NCI-H2196 treated with DMSO at 0.1 percent for 48 hours (cell line): ENCODE results near the gene GALK1.
"Not testable (repeated sequence)": the region's sequence is repeated elsewhere in the genome, so short reads cannot be mapped to it uniquely, and the experiment has no call there.

ENCODE experiments used
- DNase-seq: peaks from one replicate; lab custom pipeline; 2025; ENCODE audit not compliant: unreplicated experiment; lab: John Stamatoyannopoulos, UW

Gene GALK1

DNA sequence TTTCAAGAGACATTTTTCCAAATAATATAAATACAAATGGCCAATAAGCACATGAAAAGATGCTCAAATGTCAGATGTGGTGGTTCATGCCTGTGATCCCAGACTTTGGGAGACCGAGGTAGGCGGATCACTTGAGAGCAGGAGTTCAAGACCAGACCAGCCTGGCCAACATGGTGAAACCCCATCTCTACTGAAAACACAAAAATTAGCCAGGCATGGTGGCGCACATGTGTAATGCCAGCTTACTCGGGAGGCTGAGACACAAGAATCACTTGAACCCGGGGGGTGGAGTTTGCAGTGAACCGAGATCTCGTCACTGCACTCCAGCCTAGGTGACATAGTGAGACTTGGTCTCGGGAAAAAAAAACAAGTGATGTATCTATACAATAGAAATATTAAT, 2.9 kb upstream of the GALK1 start:
- DNase-seq: no peak

DNA sequence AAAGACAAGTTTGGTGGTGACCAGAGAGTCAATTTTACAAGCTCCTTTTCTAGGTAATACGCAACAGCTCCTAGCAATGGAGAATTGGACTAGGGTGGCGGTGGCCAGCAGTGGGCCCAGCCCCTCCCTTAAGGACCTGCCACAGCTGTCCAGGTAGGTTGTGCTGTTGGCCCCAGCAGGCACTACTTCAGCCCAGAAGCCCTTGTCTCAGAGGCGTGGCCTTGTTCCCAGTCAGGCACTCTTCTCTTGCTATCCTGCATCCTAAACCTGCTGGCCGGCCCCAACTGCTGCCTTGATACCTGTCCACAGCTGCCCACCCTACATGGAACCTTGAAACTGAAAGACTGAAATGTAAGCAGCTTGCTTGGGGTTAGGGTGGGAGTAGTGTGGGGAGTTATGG, 989 bp upstream of the GALK1 start:
- no peak for DNase-seq

DNA sequence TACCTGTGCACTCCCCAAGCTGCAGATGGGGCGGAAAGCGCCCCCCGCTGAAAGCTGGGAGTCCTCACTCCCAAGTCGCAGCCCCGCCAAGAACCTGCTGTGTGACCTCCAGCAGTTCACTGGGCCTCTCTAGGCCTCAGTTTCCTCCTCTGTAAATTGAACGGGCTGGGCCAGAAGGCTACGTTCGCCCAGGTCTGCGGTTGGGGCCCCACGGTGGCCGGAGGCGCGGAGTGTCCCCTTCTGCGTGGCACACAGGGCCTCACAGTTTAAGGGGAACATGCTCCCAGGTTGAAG, 628 bp downstream of the GALK1 start:
- DNase-seq: no peak

DNA sequence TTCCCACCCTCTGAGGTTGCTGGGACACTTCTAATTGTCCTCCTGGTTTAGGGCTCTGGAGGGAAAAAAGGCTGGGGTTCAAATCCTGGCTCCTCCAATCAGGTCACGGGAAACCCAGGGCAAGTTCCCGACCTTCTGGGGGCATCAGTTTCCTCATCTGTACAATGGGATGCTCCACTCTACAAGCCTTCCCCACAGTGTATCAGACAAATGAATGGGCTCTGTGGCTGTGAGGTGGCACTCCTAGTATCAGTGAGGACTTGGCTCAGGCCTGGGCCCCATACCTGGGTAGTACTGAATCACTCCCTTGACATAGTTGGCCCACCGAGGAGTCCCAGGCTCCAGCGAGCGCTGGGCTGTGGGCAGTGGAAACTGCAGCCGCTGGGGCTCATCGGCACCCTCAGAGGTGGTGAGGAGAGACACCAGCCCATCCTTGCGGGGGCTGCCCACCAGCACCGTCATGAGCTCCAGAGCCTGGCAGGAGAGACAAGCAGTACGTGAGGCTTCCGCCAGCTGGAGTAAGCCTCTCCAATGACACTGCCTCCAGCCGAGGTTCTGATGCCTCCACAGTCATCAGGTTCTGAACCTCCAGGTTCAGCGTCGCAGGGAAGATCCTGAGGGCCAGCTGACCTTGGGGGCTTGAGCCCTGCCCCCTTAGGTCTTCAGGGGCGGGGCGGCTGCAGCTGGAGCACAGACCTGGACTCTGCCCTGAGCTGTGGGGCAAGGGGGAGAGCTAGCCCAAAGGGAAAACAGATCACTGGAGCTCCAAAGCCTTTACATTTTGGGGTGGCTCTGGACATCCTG, 1.2 kb downstream of the GALK1 start:
- no peak for DNase-seq

DNA sequence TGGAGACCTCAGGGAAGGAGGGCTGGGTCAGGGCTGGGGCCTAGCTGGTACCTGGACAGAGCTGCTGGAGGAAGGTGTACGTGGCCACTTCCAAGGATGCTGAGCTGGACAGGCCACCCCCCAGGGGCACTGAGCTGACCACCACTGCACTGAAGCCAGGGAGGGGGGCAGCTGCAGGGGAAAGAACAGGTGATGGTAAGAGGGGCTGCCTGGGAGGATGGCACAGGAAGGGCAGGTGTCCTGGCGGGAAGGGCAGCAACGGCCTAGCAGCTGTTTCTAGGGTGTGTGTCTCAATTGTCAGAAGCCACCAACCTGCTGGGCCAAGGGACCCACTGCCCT, 1.8 kb downstream of the GALK1 start:
- no peak for DNase-seq

DNA sequence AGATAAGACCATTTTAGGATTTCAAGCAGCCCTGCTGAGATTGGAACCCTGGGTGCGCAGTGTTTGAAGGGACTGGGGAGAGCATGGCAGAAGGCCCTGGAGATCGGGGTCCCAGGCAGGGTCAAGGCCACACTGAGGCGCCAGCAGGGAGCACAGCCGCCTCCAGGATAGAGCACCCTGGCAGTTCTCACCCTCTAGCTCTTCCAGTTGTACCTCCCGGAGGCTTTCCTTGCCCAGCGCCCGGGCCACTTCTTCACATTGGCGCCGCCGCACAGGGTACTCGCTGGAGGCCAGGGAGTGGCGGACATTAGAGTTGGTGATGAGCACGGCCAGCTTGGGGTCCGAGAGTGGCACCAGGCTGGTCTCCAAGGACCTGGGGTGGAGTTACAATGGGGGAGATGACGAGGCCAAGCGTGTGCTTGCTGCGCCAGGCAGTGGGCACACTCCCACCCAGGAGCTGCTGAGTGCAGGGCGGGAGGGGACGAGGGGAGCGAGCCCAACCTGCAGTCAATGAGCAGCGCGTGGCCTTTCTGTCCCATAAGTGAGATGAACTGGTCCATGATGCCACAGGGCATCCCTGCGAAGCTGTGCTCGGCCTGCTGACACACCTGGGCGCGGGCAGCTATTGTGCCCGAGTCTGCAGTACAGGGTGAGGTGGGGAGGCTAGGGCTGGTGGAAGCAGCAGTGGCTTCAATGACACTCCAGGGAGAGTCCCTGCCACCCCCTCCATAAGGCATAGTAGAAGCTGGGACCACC, 2.3 kb downstream of the GALK1 start:
- no peak for DNase-seq

DNA sequence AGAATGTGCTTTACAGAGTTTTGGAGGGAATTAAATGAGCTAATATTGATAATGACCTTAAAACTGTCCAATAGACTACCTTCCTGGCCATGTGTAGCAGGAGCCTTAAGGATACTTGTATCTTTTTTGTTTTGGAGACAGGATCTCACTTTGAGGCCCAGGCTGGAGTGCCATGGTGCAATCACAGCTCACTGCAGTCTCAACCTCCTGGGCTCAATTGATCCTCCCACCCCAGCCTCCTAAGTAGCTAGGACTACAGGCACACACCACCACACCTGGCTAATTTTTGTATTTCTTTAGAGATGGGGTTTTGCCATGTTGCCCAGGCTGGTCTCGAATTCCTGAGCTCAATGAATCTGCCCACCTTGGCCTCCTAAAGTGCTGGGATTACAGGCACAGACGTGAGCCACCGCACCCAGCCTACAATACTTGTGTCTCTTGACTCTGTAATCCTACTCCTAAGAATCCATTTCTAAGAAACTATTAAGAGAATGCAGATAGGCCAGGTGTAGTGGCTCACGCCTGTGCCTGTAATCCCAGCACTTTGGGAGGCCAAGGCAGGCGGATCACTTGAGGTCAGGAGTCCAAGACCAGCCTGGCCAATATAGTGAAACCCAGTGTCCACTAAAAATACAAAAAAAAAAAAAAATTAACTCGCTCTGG, 4.9 kb downstream of the GALK1 start:
- not testable (repeated sequence) for DNase-seq

DNA sequence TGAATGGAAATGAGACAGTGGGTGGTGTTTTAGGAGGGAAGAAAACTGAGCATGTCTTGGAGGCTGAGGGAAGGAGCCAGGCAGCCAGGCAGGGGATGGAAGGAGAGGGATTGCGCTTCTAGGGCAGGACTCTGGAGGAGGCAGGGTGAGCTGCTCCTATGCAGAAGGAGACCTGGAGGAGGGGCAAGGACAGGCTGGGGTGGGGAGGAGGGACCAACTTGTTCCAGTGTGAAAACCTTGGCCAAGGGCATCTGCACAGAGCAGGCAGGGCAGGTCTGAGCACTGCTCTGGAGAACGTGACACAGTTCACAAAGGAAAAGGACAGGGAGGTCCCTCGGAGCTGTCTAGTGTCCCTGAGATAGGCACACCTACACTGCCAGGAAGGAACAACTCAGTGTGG, 5.5 kb downstream of the GALK1 start:
- DNase-seq: no peak

DNA sequence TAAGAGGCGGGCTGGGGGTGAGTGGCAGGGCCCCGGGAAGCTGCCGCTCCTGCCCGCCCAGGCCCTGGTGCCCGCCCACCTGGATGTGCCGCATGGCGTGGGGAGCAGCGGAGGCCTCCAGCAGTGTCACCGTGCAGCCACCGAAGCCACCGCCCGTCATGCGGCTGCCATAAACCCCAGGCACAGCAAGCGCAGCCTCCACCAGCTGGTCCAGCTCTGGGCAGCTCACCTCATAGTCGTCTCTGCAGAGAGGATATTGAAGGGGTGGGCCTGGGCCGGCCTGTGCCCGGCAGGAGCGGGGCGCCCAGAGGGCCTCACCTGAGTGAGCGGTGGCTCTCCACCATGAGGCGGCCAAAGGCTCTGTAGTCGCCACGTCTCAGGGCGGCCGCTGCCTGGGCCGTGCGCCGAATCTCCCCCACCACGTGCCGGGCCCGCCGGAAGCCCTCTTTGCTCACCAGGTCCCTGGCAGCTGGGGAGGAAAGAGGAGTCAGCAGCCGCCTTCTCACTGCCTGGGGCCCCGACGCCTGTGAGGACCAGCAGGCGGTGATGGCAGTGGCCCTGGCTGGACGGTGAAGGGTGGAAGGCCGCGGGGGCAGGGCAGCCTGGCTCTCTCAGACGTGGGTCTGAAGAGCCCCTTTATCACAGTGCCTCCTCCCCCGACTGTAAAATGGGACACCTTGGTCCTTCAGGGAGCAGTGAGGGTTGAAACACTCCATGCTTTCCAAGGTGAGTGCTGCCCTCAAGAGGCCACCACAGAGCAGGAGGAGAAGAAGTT, 6.7 kb downstream of the GALK1 start:
- no peak for DNase-seq

DNA sequence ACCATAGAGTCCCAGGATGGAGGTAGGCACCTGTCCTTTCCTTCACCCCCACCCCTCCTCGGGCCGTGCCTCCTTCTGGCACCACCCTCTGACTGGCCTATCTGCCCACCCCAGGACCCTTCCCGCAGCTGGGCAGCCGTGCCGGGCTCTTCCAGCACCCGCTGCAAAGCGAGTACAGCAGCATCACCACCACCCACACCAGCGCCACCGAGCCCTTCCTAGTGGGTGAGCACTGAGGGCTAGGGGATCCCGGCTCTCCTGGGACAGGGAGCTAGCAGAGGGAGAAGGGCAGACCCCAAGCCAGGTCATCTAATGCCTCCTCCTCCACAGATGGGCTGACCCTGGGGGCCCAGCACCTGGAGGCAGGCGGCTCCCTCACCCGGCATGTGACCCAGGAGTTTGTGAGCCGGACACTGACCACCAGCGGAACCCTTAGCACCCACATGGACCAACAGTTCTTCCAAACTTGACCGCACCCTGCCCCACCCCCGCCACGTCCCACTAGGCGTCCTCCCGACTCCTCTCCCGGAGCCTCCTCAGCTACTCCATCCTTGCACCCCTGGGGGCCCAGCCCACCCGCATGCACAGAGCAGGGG, 7.8 kb downstream of the GALK1 start:
- DNase-seq: no peak

DNA sequence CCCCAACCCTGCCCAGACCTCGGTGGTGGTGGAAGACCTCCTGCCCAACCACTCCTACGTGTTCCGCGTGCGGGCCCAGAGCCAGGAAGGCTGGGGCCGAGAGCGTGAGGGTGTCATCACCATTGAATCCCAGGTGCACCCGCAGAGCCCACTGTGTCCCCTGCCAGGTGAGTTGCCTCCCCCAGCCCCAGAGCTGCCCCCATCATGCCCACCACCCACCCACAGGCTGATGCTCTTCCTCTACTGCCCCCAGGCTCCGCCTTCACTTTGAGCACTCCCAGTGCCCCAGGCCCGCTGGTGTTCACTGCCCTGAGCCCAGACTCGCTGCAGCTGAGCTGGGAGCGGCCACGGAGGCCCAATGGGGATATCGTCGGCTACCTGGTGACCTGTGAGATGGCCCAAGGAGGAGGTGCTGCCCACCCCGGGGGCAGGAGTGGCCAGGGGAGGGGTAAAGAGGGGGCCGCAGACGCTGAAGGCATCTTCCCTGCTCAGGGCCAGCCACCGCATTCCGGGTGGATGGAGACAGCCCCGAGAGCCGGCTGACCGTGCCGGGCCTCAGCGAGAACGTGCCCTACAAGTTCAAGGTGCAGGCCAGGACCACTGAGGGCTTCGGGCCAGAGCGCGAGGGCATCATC, 8.4 kb downstream of the GALK1 start:
- no peak for DNase-seq

DNA sequence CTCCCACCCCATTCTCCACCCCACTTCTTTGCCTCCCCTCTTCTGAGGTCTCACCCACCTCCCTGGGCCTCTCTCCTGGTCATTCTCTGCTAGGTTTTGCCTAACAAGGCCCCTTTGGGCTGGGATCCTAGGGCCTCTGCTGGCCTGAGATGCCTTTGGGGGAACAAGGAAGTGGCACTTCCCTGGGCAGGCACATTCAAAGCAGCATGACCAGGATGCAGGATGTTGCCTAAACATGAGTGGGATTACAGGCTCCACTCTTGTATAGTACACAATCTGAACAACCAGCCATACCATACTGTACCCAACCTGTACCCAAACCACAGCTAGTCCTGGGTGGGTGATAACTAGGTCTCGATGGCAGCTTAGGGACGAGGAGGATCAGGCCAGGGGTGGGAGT, 9.0 kb downstream of the GALK1 start:
- DNase-seq: no peak

DNA sequence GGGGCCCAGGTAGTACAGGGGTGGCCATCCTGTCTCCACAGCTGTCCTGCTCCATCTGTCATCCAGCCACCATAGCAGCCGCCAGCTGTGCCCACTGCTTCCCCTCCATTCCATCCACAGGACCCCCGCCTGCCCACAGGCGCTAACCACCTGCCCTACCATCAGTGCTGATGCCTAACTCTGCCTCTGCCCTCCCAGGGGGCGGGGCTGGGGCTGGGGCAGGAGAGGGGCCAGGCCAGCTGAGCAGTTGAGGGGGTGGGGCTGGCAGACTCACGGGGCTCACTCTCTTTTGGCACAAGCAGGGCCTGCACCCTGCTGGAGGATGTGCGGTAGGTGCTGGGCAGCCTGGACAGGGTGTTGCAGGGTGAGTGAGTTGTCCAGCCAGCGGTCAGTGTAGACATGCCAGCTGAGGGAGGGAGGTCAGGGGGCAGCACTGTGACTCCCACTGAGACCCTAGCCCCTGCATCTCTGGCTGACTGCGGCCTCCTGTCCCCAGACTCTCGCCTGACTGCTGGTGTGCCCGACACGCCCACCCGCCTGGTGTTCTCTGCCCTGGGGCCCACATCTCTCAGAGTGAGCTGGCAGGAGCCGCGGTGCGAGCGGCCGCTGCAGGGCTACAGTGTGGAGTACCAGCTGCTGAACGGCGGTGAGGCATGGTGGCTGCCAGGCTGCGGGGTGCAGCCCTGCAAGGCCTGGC, 9.6 kb downstream of the GALK1 start:
- DNase-seq: no peak

DNA sequence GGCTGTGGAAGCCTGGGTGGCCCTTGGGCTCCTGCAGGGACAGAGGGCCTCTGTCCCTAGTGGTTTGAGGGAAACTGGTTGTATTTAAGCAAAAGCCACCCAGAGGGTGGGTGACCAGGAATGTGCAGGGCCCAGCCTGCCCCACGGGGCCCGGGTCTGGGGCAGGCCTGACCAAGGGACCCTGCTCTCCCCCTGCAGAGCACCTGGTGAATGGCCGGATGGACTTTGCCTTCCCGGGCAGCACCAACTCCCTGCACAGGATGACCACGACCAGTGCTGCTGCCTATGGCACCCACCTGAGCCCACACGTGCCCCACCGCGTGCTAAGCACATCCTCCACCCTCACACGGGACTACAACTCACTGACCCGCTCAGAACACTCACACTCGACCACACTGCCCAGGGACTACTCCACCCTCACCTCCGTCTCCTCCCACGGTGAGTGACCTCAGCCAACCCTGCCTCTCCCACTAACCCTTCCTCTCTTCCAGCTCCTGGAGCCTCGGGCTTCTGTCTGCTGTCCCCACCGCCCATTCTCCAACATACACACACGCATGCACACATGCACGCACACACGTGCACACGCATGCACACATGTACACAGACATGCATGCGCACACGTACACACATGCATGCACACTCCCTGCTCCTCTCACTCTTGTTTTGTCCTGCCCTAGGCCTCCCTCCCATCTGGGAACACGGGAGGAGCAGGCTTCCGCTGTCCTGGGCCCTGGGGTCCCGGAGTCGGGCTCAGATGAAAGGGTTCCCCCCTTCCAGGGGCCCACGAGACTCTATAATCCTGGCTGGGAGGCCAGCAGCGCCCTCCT, 10.4 kb downstream of the GALK1 start:
- DNase-seq: no peak

DNA sequence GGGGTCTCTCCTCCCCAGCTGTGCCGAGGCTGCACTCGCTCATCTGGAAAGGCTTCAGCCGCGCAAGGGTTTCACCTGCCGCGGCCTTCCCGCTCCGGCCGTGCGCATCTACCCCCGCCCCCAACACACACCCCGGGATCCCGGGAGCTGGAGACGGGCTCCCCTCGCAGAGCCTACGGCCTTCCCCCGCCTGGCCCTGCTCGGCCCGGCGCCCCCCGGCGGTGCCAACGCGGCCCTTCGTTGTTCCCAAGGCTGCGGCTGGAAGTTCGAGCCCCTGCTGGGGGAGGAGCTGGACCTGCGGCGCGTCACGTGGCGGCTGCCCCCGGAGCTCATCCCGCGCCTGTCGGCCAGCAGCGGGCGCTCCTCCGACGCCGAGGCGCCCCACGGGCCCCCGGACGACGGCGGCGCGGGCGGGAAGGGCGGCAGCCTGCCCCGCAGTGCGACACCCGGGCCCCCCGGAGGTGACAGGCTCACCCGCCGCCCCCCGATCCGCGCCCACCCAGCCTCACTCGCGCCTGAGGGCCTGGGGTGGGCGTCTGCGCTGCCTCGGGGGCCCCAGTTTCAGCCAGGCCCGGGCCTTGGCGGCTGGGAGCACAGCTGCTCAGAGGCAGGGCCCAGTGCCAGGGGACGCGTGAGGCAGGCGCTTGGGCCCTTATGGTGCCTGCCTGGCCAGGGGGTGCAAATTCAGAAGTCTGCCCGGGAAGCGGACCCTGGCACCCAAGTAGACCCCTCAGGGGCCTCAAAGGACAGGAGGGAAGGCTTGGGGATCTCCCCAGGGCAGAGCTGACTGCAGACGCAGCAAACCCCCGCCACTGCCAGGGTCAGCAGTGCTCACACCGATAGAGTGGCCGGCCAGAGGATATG, 11.2 kb downstream of the GALK1 start:
- DNase-seq: no peak

DNA sequence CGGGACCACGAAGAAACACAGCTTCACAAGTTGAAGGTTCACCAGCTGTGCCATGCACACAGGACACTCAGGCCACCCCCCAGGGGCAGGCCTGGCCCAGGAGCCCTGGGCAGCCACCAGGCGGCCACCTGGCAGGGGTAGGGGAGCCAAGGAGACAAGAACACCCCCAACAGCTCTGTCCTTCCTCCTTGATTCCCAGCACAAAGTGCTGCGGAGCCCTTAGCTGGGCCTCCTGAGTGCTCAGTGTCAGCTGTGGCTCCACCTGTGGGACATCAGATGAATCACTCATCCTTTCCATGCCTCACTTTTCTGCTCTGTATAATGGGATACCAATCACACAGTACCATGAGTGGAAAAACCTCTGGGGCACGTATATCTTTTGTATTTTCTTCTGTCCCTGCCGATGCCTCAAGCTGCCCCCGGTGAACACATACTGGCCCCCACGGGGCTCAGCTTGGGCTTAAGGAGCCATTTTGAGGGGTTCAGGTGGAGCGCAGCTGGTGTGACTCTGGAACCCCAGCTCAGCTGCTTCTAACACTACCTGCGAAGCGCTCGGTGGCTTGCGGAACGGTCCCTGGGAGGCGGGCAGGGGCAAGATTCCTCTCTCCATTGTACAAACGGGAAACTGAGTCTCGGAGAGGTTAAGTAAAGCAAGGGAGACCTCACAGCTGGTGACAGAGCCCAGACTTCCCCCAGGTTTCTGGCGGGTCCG, 12.0 kb downstream of the GALK1 start:
- no peak for DNase-seq

DNA sequence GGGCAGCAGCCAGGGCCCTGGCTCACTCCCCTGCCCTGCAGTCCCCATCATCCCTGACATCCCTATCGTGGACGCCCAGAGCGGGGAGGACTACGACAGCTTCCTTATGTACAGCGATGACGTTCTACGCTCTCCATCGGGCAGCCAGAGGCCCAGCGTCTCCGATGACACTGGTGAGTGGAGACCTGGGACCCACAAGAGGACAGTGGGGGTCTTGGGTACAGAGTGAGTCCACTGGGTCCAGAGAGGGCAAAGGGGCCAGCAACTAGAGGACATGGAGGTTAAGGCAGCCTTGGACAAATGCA, 12.6 kb downstream of the GALK1 start:
- no peak for DNase-seq
